Prostate gland (tissue), 2 donors: ENCODE measurements around the gene CTNNA1.

Experiments
- POLR2A ChIP-seq: fragments of 450-650 bp; IDR thresholded peaks from one replicate; pipeline ENCODE4 v1.6.1; 2016; ENCODE audit warnings: antibody characterized with exemption, mild to moderate bottlenecking
- POLR2AphosphoS5 ChIP-seq: sonication (generic); formaldehyde crosslinking; IDR thresholded peaks from one replicate; pipeline ENCODE4 v1.6.1; 2017; ENCODE audit warnings: antibody characterized with exemption
- TF ChIP-seq, protein P1 (sequence below), 4 experiments: fragments of 200-600 bp in 2 of 4; fragments of 450-650 bp in 2 of 4; sonication (generic) in 2 of 4; IDR thresholded peaks; 1 replicate in 3 of 4; 2 replicates in 1 of 4; pipeline ENCODE4 v1.5.1; 2016 to 2019; ENCODE audit warnings: antibody characterized with exemption in 4 of 4, mild to moderate bottlenecking in 2 of 4, moderate library complexity in 2 of 4

GRCh38 chr5:138790684-138791083, 37.5 kb downstream of the CTNNA1 start:
- TF ChIP-seq POLR2AphosphoS5, result no peak
- no peak for TF ChIP-seq POLR2A
- TF ChIP-seq, protein P1, sequence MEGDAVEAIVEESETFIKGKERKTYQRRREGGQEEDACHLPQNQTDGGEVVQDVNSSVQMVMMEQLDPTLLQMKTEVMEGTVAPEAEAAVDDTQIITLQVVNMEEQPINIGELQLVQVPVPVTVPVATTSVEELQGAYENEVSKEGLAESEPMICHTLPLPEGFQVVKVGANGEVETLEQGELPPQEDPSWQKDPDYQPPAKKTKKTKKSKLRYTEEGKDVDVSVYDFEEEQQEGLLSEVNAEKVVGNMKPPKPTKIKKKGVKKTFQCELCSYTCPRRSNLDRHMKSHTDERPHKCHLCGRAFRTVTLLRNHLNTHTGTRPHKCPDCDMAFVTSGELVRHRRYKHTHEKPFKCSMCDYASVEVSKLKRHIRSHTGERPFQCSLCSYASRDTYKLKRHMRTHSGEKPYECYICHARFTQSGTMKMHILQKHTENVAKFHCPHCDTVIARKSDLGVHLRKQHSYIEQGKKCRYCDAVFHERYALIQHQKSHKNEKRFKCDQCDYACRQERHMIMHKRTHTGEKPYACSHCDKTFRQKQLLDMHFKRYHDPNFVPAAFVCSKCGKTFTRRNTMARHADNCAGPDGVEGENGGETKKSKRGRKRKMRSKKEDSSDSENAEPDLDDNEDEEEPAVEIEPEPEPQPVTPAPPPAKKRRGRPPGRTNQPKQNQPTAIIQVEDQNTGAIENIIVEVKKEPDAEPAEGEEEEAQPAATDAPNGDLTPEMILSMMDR (IDR thresholded peaks at IDR 0.05), result no peak
